ENCODE measurements around the gene GP1BB.

DNA sequence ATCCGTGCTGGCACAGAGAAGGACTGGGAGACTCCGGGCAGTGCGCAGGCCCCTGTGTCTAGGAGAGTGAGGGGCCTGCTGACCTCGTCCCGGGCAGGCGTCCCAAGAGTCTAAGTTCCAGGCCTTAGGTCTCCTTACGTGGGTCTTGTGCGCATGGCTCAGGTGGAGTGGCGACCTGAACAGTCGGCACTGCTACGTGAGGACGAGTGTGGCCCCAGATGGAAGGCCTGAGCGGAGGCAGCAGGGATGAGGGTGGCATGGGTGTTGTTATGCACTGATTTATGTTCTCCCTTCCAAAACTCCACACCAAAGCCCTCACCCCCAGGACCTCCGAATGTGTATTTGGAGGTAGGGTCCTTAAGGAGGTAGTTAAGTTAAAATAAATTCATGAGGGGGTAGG lies 29.8 kb upstream of the GP1BB start:
- TF ChIP-seq EZH2phosphoT487 (IDR thresholded peaks at IDR 0.05; ENCODE audit: insufficient read depth, low read depth) (no peak), EZH2 (IDR thresholded peaks at IDR 0.05; ENCODE audit: insufficient read depth, poor library complexity, severe bottlenecking) (no peak)
